ENCODE data around the gene CKB.
A peak's percentile ranks its signal among the peaks of the same experiment; 100 is the strongest.

Gene CKB

DNA sequence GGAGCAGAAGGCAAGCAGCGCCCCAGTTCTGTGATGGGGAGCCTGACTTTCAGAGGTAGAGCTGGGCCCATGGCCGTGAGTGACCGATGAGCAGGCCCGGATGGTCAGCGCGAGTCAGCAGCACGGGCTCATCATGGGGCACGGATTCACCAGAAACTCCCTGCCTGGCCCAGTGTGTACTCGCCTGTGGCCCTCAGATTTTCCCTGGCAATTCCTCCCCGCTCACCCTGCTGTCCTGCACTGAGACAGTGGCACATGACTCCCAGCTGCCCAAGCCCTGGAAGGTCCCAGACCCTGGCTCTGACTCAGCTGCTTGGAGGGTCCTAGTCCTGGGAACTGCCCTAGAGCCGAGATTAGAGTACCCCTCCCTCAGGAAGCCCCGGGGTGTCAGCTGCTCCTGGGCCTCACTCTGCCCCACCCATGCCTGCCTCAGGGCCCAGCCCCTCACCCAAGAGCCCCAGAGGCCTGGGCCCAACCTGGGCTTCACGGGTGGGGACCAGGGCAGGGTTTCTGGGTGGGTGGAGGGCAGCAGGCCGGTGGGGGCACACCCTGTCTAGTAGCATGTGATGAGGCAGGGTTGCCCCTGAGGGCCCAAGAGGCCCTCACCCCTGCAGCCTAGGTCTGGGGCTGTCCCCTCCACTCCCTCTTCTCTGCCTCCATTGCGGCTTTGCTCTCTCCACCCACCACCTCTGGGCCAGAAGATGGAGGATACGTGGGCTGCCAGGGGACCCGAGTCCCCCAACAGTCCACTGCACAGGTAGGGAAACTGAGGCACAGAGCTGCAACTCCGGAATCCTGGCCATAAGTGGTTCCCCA, 14.8 kb upstream of the CKB start:
- DNase-seq, result peak; percentile 48

DNA sequence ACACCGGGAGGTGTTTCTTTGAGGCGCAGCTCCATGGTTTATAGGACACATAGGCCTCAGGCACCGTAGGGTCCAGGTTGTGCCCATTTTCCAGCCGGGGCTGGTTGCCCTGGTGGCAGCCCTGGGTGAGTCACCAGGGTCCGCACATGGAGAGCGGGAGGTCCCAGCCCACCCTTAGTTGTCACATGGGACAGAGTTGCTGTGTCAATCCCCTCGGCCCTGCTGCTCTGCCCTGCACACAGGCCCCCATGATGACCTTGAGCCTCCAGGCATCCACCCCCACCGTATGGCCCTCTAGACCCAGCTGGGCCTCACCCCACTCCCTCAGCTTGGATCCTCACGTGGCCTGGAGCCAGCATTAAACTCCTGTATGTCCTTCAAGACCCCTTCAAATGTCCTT, 14.1 kb upstream of the CKB start:
- DNase-seq, result no peak

DNA sequence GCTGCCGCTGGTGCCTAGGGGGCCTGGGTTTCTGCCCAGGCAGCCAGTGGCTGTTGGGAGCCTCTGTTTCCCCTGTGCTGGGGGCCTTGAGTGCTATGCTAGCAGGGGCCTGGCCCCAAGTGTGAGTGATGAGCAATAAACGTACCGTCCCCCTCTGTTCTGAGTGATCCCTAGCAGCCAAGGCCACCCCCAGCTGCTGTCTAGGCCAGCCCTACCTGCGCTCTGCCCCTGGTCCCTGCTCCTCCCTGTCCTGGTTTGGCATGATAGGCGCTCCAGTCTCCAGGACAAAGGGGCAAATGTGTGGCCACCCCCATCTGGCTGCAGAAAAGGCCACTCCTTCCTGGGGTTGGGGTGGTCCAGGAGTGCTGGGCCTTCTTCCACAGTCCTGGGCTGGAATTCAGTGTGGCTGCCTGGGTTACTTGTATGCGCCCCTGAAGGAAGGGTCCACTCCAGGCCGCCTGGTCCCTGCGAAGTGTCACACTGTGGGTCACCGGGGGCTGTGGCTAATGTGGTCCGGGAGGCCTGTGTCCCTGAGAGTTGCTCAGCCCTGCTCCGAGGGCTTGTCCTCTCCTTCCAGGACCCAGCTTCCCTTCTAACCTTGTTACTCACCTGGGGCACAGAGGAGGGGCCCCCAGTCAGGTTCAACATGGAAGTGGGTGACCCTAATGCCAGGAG, 13.4 kb upstream of the CKB start:
- DNase-seq, result no peak

DNA sequence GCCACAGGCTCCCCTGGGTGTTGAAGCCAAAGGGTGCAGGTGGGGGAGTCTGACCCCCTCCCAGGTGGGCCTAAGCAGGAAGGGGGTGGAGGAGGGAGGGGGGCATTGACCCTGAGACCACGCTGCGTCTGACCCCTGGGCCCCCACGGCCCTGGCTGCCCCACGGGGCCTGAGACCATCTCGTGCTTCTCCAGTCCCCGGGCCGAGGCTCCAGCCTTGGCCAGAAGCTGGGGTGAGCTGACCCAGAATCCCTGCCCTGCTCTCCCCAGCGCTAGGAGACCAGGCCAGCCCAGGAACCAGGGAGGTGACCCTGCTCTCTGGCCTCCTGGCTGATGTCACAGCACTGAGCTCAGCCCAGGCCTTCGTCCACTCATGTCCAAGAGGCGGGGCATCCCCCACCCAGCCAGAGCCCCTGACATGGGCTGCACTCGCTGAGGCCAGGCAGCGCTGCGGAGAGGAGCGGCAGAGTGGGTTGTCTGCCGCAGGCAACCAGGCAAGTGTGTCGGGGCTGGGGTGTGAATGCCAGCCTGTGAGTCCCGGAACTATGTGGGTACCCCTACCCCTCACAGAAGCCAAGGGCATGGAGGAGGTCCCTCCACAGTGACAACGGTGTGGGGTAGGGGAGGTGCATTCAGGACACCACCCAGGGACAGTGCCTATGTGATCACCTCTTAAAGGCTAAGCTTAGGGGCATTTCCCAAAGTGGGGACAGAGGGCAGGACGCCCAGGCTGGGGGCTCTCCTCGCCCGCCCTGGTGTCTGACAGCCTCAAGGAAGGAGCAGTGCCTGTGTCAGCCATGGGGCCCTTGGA, 12.7 kb upstream of the CKB start:
- DNase-seq, result no peak

DNA sequence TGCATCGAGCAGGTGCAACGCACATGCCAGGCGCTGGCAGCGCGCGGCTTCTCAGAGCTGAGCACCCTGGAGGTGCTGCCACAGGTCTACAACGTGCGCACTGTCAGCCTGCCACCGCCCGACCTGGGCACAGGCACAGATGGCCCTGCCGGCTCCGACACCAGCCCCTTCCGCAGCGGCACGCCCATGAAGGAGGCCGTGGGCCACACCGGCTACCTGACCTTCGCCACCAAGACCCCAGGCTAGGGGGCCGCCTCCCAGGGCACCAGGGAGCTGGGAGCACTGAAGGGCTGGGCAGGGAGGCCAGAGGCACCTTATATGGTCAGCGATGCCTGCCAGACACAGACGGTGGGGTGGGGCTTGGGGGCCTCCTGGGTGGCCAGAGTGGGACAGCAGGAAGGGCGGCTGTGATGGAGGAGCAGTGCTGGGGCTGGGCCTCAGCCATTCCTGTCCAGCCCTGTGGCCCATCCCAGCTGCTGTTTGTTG, 12.0 kb upstream of the CKB start:
- no peak for DNase-seq

DNA sequence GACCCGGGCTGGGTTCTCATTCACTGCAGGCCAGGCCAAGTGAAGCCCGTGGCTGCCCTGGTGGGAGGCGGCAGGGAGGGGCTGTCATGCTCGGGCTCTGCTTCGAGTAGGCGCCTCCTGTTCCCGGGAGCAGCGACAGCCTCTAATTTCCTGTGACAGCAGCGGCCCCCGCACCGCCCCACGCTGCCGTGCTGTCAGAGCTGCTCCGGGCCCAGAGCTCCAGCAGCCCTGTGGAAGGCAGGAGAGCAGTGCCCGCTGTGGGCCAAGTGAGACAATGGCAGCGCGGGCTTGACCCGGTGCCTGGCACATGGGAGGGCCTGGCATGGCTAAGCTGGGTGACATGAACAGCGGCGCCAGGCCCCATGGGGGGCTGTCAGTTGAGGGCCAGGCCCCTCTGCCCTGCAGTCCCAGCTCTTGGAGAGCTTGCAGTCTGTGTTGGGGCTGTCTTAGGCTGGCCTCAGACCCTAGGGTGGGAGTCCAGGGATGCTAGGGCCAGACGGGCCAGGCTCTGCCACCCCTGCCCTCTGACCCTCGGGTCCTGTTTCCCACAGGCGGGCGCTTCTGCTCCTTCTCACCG, 11.5 kb upstream of the CKB start:
- no peak for DNase-seq

DNA sequence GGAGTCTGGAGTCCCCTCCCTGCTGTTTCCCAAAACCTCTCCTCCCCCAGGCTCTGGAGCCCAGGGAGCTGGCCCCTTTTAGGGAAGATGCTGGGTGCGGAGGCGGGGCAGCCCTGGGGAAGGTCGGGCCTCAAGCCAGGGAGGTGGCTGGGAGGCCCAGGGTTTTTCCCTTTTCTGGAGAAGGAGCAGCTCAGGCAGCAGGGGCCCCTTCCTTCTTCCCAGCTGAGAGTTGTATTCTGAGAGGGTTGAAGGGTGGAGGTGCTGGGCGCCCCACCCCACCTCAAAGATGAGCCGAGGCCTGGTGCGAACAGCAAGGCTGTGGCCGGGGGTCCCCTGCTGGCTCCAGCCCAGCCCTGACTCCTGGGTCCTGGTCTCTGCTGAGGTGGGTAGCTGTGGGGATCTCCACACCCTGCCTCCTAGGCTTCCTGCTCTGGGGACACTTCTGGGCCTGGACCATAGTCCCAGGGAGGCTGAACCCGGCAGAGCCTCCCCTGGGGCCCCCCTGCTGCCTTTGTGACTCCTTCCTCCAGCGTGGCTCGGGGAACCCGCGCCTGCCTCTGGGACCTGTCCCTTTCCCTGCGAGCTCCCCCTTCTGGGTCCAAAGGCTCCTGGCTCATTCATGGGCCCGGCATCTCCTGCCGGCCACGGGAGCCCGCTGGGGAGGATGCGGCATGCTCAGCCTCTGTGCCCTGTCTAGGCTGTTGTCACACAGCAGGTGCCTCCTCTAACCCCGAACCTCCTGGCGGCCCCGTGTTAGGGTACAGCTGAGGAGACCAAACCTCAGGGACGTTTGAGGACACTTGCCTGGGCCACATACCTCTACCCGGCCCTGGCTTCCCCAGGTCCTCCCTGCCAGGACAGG, 10.7 kb upstream of the CKB start:
- no peak for DNase-seq

DNA sequence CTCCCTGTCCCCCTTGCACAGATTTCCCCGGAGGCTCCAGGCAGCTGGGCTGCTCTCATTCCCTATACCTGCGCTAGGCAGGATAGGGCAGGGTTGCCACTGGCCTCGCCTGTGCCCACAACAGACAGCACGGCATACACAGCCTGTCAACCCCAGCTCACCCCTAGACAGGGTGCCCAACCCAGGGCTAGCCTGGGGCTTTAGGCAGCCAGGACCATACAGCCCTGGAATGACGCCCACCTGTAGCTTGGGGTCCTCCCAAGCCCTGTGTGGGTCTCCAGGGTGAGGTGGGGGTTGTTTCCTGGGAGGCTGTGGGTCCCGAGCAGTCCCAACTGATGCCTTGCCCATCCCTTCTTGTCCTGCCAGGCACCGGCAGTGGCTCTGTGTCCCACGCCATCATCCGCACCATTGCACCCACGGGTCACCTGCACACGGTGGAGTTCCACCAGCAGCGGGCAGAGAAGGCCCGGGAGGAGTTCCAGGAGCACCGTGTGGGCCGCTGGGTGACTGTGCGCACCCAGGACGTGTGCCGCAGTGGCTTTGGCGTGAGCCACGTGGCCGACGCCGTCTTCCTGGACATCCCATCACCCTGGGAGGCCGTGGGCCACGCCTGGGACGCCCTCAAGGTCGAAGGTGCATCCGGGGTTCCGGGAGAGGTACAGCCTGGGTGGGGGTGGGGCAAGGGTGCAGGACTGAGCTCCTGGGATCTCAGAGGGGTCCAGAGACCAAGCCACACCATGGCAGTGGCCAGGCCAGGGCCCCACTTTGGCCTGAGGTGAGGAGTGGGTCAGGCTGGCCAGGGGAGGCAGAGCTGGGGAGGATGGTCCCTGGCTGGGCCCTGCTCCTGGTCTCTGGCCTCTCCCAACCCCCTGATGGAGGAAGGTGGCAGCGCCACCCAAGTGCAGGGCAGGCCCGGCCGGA, 9.8 kb upstream of the CKB start:
- no peak for DNase-seq

DNA sequence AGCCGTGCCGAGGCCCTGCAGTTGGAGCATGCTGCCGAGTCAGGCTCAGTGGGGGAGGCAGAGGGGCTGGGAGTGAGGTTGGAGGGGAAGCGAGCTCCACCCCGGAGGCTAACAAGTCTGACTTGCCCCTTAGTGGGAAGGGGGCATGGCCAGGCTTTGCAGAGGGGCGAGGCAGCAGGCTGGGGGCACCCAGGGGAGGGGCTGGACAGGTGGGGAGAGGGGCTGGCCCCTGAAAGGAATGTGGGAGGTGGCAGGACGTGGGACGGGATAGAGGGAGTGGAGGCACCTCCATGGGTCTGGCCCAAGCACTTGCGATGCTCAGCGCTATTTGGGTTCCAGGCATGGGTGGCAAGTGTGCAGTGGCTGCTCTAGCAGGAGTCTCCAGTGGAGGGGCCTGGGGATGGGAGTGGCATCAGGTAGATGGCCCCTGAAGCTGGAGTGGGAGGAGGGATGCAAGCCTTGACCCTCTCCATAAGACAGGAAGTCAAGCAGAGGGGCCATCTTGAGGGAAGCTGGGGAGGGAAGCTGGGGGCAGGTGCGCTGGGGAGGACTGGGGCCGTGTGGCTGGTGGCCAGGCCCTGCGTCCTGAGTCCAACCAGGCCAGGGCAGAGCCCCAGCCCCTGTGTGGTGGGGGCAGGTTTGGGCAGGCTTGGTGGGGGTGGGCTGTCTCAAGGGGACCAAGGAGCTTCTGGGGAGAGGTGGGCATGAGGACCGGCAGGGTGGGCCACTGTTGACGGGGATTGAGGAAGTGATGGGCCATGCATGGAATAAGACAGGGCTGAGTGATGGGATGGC, 9.0 kb upstream of the CKB start:
- no peak for DNase-seq

DNA sequence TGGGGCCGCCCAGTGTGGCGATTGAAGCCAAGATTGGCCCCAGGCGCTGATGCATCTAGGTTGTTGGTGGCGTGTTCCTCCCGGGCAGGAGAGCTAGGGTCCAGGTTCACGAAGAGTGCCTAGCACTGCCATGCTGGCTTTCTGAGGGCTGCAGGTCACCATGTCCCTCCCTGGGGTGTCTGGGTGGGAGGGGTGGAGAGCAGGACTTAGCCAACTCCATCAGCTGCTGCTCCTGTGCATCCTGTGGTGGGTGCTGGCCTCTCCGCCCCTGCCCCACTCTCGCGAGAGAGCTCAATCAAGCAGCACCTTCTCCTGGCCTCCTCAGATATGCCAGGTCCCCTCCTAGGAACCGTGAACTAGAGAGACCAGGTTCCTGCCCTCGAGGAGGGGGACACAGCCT, 8.2 kb upstream of the CKB start:
- DNase-seq, result no peak

DNA sequence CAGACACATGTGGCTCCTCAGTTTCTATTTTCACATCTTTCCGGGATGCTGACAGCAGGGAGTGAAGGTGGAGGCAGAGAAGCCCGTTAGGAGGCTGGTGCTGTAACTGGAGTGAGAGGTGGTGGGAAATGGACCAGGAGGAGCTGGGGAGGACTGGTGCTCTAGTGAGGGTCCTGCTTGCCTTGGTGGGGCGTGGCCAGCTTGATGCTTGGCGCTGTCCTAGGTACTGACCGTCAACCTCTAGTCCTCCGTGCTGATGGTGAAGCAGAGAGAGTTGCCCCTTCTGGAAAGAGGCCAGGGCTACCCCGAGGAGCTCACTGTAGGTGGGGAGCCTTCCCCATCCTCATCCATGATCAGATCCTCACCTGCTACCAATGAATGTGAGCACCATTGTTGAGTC, 7.8 kb upstream of the CKB start:
- DNase-seq, result no peak

DNA sequence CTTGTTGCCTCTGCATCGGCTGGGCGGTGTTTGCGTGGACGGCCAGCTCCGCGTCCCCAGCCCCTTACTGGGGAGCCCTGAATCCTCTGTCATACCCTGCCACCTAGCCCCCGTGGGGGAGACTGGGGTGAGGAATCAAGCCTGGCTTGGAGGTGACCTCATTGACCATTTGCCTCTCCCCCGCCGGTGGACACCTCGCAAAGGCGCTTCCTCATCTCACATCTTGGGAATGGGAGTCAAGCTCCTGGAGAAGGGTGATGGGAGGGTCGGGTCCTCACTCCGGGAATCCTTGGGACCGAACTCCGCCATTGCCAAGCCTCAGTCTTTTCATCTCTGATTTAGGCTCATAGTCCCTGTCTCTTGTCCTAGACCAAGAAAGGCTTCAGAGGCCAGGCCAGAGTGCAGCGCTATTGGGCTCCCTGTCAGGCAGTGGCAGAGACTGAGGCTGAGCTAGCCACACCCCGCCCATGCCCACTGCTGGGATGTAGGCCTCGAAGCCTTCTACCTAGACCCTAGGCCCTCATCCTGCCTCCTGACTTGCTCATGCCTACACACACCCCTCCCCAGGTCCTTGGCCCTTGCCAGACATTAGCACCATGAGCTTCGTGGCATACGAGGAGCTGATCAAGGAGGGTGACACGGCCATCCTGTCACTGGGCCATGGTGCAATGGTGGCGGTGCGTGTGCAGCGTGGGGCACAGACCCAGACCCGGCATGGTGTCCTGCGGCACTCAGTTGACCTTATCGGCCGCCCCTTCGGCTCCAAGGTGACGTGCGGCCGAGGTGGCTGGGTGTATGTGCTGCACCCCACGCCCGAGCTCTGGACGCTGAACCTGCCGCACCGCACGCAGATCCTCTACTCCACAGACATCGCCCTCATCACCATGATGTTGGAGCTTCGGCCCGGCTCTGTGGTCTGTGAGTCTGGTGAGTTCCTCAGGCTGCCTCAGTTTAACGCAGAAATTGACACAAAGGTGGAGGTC, 7.0 kb upstream of the CKB start:
- no peak for DNase-seq

DNA sequence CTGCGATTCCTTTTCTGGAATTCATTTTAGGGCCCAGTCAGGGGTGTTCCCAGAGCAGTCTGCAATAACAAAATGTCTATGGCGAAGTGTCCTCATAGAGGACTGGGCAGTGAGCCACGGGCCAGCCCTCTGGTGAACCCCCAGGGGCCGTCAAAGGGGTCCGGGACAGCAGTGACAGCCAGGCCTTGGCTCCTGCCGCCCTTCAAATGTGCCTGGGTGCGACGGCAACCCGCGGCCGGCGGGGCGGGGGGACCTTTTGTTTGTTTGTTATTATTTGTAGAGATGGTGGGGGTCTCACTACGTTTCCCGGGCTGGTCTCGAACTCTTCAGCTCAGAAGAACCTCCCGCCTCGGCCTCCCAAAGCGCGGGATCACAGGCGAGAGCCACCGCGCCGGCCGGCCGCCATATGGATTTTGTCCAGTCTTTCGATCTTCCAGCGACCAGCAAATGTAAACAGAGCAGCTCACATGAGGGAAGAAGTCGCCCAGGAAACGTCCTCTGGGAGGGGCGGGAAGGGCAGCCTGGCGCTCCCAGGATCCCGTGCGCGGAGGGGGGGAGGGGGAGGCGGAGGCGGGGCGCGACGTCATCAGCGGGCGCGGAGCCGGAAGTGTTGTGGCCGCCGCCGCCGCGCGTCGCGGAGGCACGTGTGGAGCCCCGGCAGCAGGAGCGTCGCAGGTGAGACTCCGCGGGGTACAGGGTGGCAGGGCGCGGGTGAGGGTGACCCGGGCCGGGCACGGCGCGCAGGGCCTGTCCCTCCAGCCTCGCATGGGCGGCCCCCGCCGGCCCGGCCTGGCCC, 6.2 kb upstream of the CKB start, which contains the start of gene TRMT61A:
TSS of gene TRMT61A (plus strand) at position 610 of the 796 bp plus-strand sequence. CDS start 783 bp downstream, outside the sequence.
- DNase-seq, result peak; percentile 93

DNA sequence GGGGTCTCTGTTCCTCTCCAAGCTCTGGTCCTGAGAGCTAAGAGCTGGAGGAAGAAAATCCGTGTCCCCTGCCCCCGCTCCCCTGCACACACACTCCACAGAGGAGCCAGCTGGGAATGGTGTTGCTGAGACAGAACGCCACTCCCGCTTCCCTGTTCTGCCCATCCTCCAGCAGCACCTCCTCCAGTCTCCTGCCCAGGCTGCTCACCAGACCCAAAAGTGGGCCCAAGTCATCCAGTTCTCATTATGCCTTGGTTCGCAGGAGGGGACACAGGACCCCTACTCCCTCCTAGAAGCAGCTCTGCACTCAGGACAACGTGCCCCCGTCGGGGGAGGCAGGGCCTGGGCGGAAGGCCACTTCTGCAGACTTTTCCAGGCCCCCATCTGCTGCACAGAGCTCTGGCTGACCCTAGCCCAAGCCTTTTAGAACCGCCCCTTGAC, 5.5 kb upstream of the CKB start:
- DNase-seq, result no peak

DNA sequence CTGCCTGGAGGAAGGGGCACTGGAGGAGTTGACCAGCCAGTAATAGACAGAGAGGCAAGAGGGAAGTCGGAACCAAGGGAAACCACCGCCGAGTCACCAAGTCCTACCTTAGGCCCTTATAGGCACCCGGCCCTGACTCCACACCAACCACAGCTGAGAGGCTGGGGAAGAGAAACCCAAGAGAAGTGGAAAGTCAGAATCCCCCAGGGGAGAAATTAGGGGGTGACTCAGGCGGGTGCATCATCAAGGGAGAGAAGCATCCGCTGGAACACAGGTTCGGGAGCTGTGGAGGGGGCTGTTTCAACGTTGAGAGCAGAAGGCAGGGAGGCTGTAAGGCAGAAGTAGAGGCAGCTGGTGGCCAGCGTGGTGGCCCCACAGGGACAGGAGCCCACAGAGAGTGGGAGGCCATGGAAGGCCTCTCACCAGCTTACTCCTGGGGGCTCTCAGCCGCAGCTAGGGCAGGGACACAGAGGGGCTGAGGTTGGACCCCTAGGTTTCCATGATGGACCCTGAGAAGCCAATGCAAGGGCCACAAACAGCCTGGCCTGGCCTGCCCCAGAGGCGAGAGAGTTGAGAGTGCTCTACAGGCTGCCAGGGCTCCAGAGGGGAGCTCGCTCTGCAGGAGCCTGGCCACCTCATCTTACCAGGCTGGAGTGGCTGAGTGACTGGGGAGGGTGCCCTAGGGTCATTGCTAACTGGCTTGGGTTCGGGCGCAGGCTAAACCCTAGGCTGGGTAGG, 4.9 kb upstream of the CKB start:
- peak; percentile 90 for DNase-seq

DNA sequence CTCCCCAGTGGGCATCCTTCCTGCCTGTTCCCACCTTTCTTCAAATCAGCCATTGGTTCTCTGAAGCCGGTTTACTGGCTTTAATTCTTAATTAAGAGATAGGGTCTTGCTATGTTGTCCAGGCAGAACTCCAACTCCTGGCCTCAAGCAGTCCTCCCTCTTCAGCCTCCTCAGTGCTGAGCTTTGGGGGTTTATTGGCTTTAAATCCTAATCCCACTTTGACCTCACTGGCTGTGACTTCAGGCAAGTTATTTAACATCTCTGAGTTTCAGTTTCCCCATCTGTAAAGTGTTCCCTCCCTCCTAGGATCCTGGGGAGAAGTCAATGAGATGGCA, 4.3 kb upstream of the CKB start:
- peak; percentile 34 for DNase-seq

DNA sequence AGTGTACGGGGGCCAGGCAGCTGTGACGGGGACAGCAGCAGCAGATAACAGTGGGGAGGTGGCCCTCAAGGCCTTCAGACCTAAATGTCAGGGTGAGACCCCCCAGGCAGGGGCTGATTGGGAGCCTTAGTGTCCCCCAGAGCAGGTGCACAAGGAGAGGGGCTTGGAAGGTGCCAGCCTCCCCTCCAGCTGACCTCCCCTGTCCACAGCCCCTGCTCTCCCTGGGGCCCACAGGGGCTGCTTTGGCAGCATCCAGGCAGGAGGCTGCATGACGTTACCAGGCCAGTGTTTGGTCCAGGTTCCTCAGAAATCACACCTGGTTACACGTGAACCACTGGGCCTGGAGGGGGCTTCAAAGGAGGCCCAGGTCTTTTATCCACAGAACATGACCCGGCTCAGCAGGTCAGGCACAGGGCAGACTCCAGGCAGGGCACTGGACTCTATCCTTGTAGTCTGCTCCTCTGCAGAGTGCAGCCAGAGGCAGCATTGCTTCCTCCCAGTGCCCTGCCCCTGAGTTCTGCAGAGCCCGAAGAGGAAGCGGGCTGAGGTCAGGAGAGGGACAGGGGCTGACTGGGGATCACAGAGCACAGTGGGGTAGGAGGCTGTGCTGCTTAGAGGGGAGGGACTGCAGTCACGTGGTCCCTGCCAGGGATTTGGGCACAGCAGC, 3.8 kb upstream of the CKB start:
- DNase-seq, result peak; percentile 61

Data from suppressor macrophage treated with lipopolysaccharide for 4 hours (primary cell).